ENCODE data around the gene ANAPC13.

DNA sequence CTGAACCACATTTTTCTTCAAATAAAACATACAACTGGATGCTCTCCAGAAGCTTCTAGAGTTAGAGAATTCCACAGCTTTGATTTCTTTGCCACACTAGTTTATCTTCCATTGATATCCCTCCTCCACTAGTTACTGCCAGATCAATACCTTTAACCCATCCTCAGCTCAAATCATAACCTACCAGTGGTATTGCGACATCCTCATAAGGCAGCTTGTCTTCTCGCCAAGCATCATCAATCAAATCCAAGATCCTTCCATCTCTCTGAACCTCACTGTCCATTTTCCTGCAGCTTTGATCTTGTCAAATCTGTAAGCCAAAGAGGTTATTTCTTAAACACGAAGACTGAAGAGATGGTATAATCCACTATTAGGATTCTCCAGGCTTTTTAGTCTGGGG lies 3.2 kb downstream of the ANAPC13 start:
- TF ChIP-seq TARDBP (IDR thresholded peaks at IDR 0.05) (no peak), SP1 (IDR thresholded peaks at IDR 0.05) (no peak), NFRKB (IDR thresholded peaks at IDR 0.05) (no peak), FOXM1 (IDR thresholded peaks at IDR 0.05; ENCODE audit: borderline replicate concordance) (no peak), L3MBTL2 (conservative IDR thresholded peaks at IDR 0.05) (no peak), ELF4 (IDR thresholded peaks at IDR 0.05) (no peak), LEF1 (IDR thresholded peaks at IDR 0.05; ENCODE audit: borderline replicate concordance) (no peak), FOXA1 (IDR thresholded peaks at IDR 0.05) (no peak), BHLHE40 (IDR thresholded peaks at IDR 0.05; ENCODE audit: borderline replicate concordance) (no peak), ARNT (IDR thresholded peaks at IDR 0.05) (no peak), FOXK2 (IDR thresholded peaks at IDR 0.05) (no peak), ZNF384 (IDR thresholded peaks at IDR 0.05) (no peak), SUZ12 (IDR thresholded peaks at IDR 0.05) (no peak)
- TF ChIP-seq, protein P1, sequence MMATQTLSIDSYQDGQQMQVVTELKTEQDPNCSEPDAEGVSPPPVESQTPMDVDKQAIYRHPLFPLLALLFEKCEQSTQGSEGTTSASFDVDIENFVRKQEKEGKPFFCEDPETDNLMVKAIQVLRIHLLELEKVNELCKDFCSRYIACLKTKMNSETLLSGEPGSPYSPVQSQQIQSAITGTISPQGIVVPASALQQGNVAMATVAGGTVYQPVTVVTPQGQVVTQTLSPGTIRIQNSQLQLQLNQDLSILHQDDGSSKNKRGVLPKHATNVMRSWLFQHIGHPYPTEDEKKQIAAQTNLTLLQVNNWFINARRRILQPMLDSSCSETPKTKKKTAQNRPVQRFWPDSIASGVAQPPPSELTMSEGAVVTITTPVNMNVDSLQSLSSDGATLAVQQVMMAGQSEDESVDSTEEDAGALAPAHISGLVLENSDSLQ (IDR thresholded peaks at IDR 0.05), result no peak
